ENCODE results near the gene PPP4R1.
"Not testable (repeated sequence)": the region's sequence is repeated elsewhere in the genome, so short reads cannot be mapped to it uniquely, and the experiment has no call there.

Gene PPP4R1

GRCh38 chr18:9614401-9615279, at the start of gene PPP4R1:
Gene PPP4R1, minus strand, starts transcription at chr18:9614559. Its CDS starts 75 bp downstream, at chr18:9614484.
- Mint-ChIP-seq H3K9me3 (no peaks in the 10 kb centered on the region), H3K27me3 (no peaks in the 10 kb centered on the region), H3K27ac (peak within 1 kb of the TSS; percentile 93), H3K36me3 (ENCODE audit: low read depth) (peaks cover 23% of the 10 kb centered on the region), H3K4me1 (ENCODE audit: low read depth) (peaks cover 50% of the 10 kb centered on the region), H3K4me3 (peak within 1 kb of the TSS; percentile 92)
- DNase-seq, result peak; percentile 83

GRCh38 chr18:9663377-9663776, 49.0 kb upstream of the PPP4R1 start:
- H3K9me3 Mint-ChIP-seq, result no peaks in the 10 kb centered on the region

GRCh38 chr18:9661564-9661963, 47.2 kb upstream of the PPP4R1 start:
- H3K36me3 Mint-ChIP-seq (ENCODE audit: low read depth), result no peaks in the 10 kb centered on the region
- H3K27ac Mint-ChIP-seq, result no peak overlapping the region
- no peaks in the 10 kb centered on the region for H3K9me3 Mint-ChIP-seq
- H3K4me1 Mint-ChIP-seq (ENCODE audit: low read depth), result no peaks in the 10 kb centered on the region
- DNase-seq, result no peak
- H3K4me3 Mint-ChIP-seq, result no peak overlapping the region
- no peaks in the 10 kb centered on the region for H3K27me3 Mint-ChIP-seq

More at GRCh38 chr18:9663377-9663776, 49.0 kb upstream of the PPP4R1 start:
- H3K4me3 Mint-ChIP-seq, result no peak overlapping the region
- H3K27ac Mint-ChIP-seq, result no peak overlapping the region
- DNase-seq, result no peak
- no peaks in the 10 kb centered on the region for H3K27me3 Mint-ChIP-seq
- H3K36me3 Mint-ChIP-seq (ENCODE audit: low read depth), result no peaks in the 10 kb centered on the region
- no peaks in the 10 kb centered on the region for H3K4me1 Mint-ChIP-seq (ENCODE audit: low read depth)

- no peak for DNase-seq
- Mint-ChIP-seq H3K4me1 (ENCODE audit: low read depth) (no peaks in the 10 kb centered on the region), H3K27me3 (no peaks in the 10 kb centered on the region), H3K9me3 (no peaks in the 10 kb centered on the region), H3K27ac (no peak overlapping the region), H3K36me3 (ENCODE audit: low read depth) (no peaks in the 10 kb centered on the region), H3K4me3 (no peak overlapping the region)
Observed at GRCh38 chr18:9659499-9660375, 45.4 kb upstream of the PPP4R1 start.

GRCh38 chr18:9658087-9658641, 43.8 kb upstream of the PPP4R1 start:
- H3K27ac Mint-ChIP-seq, result no peak overlapping the region
- no peaks in the 10 kb centered on the region for H3K4me1 Mint-ChIP-seq (ENCODE audit: low read depth)
- no peaks in the 10 kb centered on the region for H3K36me3 Mint-ChIP-seq (ENCODE audit: low read depth)
- no peaks in the 10 kb centered on the region for H3K27me3 Mint-ChIP-seq
- DNase-seq, result no peak
- H3K4me3 Mint-ChIP-seq, result no peak overlapping the region
- no peaks in the 10 kb centered on the region for H3K9me3 Mint-ChIP-seq

GRCh38 chr18:9655232-9655767, 40.9 kb upstream of the PPP4R1 start:
- H3K27me3 Mint-ChIP-seq, result no peaks in the 10 kb centered on the region
- no peaks in the 10 kb centered on the region for H3K4me1 Mint-ChIP-seq (ENCODE audit: low read depth)
- H3K27ac Mint-ChIP-seq, result no peak overlapping the region
- H3K4me3 Mint-ChIP-seq, result no peak overlapping the region
- no peaks in the 10 kb centered on the region for H3K36me3 Mint-ChIP-seq (ENCODE audit: low read depth)
- no peaks in the 10 kb centered on the region for H3K9me3 Mint-ChIP-seq
- no peak for DNase-seq

GRCh38 chr18:9653390-9653789, 39.0 kb upstream of the PPP4R1 start:
- Mint-ChIP-seq H3K27me3 (no peaks in the 10 kb centered on the region), H3K27ac (no peak overlapping the region)

GRCh38 chr18:9649164-9649540, 34.8 kb upstream of the PPP4R1 start:
- Mint-ChIP-seq H3K4me1 (ENCODE audit: low read depth) (no peaks in the 10 kb centered on the region), H3K4me3 (no peak overlapping the region), H3K27ac (no peak overlapping the region), H3K9me3 (no peaks in the 10 kb centered on the region), H3K36me3 (ENCODE audit: low read depth) (no peaks in the 10 kb centered on the region), H3K27me3 (no peaks in the 10 kb centered on the region)
- DNase-seq, result no peak

More at GRCh38 chr18:9653390-9653789, 39.0 kb upstream of the PPP4R1 start:
- Mint-ChIP-seq H3K4me3 (no peak overlapping the region), H3K9me3 (no peaks in the 10 kb centered on the region), H3K36me3 (ENCODE audit: low read depth) (no peaks in the 10 kb centered on the region), H3K4me1 (ENCODE audit: low read depth) (no peaks in the 10 kb centered on the region)
- DNase-seq, result no peak

- no peaks in the 10 kb centered on the region for H3K27me3 Mint-ChIP-seq
- no peaks in the 10 kb centered on the region for H3K4me1 Mint-ChIP-seq (ENCODE audit: low read depth)
- H3K4me3 Mint-ChIP-seq, result no peak overlapping the region
- no peak overlapping the region for H3K27ac Mint-ChIP-seq
- no peaks in the 10 kb centered on the region for H3K36me3 Mint-ChIP-seq (ENCODE audit: low read depth)
- H3K9me3 Mint-ChIP-seq, result no peaks in the 10 kb centered on the region
- no peak for DNase-seq
Observed at GRCh38 chr18:9648431-9649163, 34.2 kb upstream of the PPP4R1 start.

GRCh38 chr18:9647496-9648323, 33.4 kb upstream of the PPP4R1 start:
- no peaks in the 10 kb centered on the region for H3K4me1 Mint-ChIP-seq (ENCODE audit: low read depth)
- H3K36me3 Mint-ChIP-seq (ENCODE audit: low read depth), result no peaks in the 10 kb centered on the region
- H3K27me3 Mint-ChIP-seq, result no peaks in the 10 kb centered on the region
- H3K27ac Mint-ChIP-seq, result no peak overlapping the region
- H3K4me3 Mint-ChIP-seq, result no peak overlapping the region
- no peak for DNase-seq
- H3K9me3 Mint-ChIP-seq, result no peaks in the 10 kb centered on the region

- Mint-ChIP-seq H3K9me3 (no peaks in the 10 kb centered on the region), H3K4me1 (ENCODE audit: low read depth) (no peaks in the 10 kb centered on the region), H3K36me3 (ENCODE audit: low read depth) (no peaks in the 10 kb centered on the region), H3K27ac (no peak overlapping the region), H3K27me3 (no peaks in the 10 kb centered on the region), H3K4me3 (no peak overlapping the region)
- DNase-seq, result no peak
Observed at GRCh38 chr18:9643549-9643948, 29.2 kb upstream of the PPP4R1 start.

GRCh38 chr18:9642799-9643462, 28.6 kb upstream of the PPP4R1 start:
- no peak overlapping the region for H3K4me3 Mint-ChIP-seq
- H3K4me1 Mint-ChIP-seq (ENCODE audit: low read depth), result no peaks in the 10 kb centered on the region
- H3K36me3 Mint-ChIP-seq (ENCODE audit: low read depth), result no peaks in the 10 kb centered on the region
- no peaks in the 10 kb centered on the region for H3K9me3 Mint-ChIP-seq
- no peak for DNase-seq
- no peaks in the 10 kb centered on the region for H3K27me3 Mint-ChIP-seq
- no peak overlapping the region for H3K27ac Mint-ChIP-seq

GRCh38 chr18:9641081-9641480, 26.7 kb upstream of the PPP4R1 start:
- DNase-seq; H3K4me3 Mint-ChIP-seq; H3K9me3 Mint-ChIP-seq; H3K27ac Mint-ChIP-seq; H3K4me1 Mint-ChIP-seq (ENCODE audit: low read depth); H3K36me3 Mint-ChIP-seq (ENCODE audit: low read depth); H3K27me3 Mint-ChIP-seq: not testable (repeated sequence)

Measured in activated T-cell treated with anti-CD3 and anti-CD28 coated beads, Interleukin-2, amount 50 U/mL, for 24 hours (primary cell).